ENCODE measurements around the gene POLR1A. TPM values are rescaled to one million over a fixed set of nuclear protein-coding genes. Genes with fewer than 3 reads are reported as not detected.

The POLR1A gene
- total RNA-seq, 2 experiments from 2014 or later, result 34.5 to 36.6 TPM

DNA sequence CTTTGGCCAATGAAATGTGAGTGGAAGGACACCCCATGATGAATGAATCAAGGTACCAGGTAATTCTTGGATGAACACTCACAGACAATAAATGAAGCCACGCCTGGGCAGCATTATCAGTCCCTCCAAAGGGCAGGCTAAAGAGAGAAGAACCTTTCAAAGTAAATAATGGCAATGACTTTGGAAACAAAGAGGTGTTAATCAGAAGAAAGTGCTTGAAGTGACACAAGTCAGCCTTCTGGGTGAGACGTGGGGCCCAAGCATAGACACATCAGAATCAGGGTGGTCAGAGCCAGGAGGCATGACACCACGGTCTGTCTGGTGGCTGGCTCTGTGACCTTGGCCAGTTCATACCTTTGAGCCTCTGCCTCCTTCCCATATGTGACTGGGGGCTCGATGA lies 103.3 kb downstream of the POLR1A start:
- ChIA-PET CTCF (no interaction called here), POLR2A (no interaction called here)
- peaks cover 34% of the 10 kb centered on the region for H3K9me3 Mint-ChIP-seq
- H3K4me1 Mint-ChIP-seq, result peaks cover 44% of the 10 kb centered on the region
- DNase-seq, result no peak
- no peak overlapping the region for H3K4me3 Mint-ChIP-seq
- no peak overlapping the region for H3K27ac Mint-ChIP-seq
- peaks cover 9% of the 10 kb centered on the region for H3K27me3 Mint-ChIP-seq
- H3K36me3 Mint-ChIP-seq (ENCODE audit: low read depth), result peaks cover 39% of the 10 kb centered on the region

- DNase-seq, result no peak
- peaks cover 54% of the 10 kb centered on the region for H3K4me1 Mint-ChIP-seq
- H3K27me3 Mint-ChIP-seq, result no peaks in the 10 kb centered on the region
- ChIA-PET POLR2A (no interaction called here), CTCF (interaction anchor here (0.5 to 0.7 kb wide), 2 partner anchors 8 to 45 kb away, joined by 4 to 5 read pairs; no protein-coding TSS in a partner anchor)
- H3K36me3 Mint-ChIP-seq (ENCODE audit: low read depth), result peaks cover 36% of the 10 kb centered on the region
- peak overlapping the region; percentile 91 for H3K27ac Mint-ChIP-seq
- H3K4me3 Mint-ChIP-seq, result no peak overlapping the region
- H3K9me3 Mint-ChIP-seq, result peaks cover 27% of the 10 kb centered on the region
Measured at GRCh38 chr2:86001326-86001725, 104.4 kb downstream of the POLR1A start.

GRCh38 chr2:86000938-86001312 lies 104.8 kb downstream of the POLR1A start:
- H3K4me3 Mint-ChIP-seq, result no peak overlapping the region
- peaks cover 32% of the 10 kb centered on the region for H3K36me3 Mint-ChIP-seq (ENCODE audit: low read depth)
- no peaks in the 10 kb centered on the region for H3K27me3 Mint-ChIP-seq
- POLR2A ChIA-PET, result no interaction called here
- H3K27ac Mint-ChIP-seq, result peak overlapping the region; percentile 91
- DNase-seq, result no peak
- CTCF ChIA-PET, result interaction anchor here (0.5 to 0.7 kb wide), 2 partner anchors 9 to 45 kb away, joined by 4 to 5 read pairs; no protein-coding TSS in a partner anchor
- peaks cover 23% of the 10 kb centered on the region for H3K9me3 Mint-ChIP-seq
- peaks cover 56% of the 10 kb centered on the region for H3K4me1 Mint-ChIP-seq

DNA sequence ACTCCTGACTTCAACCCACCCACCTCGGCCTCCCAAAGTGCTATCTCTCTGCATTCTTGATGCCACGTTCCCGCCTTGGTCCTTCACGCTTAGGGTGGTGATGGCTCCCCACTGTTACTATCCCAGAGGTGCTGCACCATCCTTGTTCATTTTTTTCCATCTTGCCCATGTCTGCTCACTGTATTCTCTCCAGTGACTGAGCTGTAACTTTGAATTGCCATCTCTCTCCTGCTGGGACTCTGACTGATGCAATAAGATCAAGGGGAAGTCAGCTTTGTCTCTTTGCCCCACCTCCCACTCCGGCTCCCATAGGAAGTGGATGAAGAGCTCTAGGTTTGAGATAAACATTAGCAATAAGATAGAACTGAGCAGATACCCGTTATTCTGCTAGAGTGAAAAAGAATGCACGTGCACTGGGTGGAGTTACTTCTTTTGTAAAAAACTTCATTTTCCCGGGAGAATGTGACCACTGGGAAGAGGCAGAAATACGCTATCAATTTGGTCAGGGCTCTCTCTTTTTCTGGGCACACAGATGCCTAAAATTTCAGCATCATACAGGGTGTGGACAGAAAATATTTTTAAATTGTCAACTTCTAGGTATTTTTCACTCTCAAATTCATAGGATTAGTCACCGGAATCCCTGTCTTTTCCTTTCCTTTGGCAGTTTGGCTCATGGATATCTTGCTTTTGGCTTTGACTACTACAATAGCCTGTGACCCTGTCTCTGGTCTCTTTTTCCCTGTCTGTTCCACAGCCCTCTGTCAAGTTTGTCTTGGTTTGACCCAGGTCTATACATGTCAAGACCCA lies 105.4 kb downstream of the POLR1A start:
- H3K4me1 Mint-ChIP-seq, result peaks cover 62% of the 10 kb centered on the region
- no peak for DNase-seq
- H3K27ac Mint-ChIP-seq, result peak overlapping the region; percentile 91
- H3K4me3 Mint-ChIP-seq, result peak overlapping the region; percentile 30
- ChIA-PET POLR2A (no interaction called here), CTCF (interaction anchor here (0.9 to 1.4 kb wide), 3 partner anchors 10 to 22 kb away, joined by 3 to 5 read pairs (median 4); no protein-coding TSS in a partner anchor)
- H3K36me3 Mint-ChIP-seq (ENCODE audit: low read depth), result peaks cover 28% of the 10 kb centered on the region
- H3K9me3 Mint-ChIP-seq, result peaks cover 20% of the 10 kb centered on the region
- H3K27me3 Mint-ChIP-seq, result no peaks in the 10 kb centered on the region

- Mint-ChIP-seq H3K27ac (peak overlapping the region; percentile 91), H3K9me3 (peaks cover 13% of the 10 kb centered on the region), H3K4me3 (peak overlapping the region; percentile 12), H3K4me1 (peaks cover 73% of the 10 kb centered on the region), H3K36me3 (ENCODE audit: low read depth) (peaks cover 22% of the 10 kb centered on the region), H3K27me3 (no peaks in the 10 kb centered on the region)
- peak; percentile 73 for DNase-seq
- ChIA-PET POLR2A (no interaction called here), CTCF (interaction anchor here (1.0 to 1.6 kb wide), 6 partner anchors 12 to 139 kb away, joined by 3 to 5 read pairs (median 4); no protein-coding TSS in a partner anchor)
Measured at GRCh38 chr2:85999061-85999831, 106.4 kb downstream of the POLR1A start.

GRCh38 chr2:85998071-85998991 lies 107.4 kb downstream of the POLR1A start:
- peaks cover 22% of the 10 kb centered on the region for H3K36me3 Mint-ChIP-seq (ENCODE audit: low read depth)
- peak overlapping the region; percentile 12 for H3K4me3 Mint-ChIP-seq
- H3K27me3 Mint-ChIP-seq, result no peaks in the 10 kb centered on the region
- H3K4me1 Mint-ChIP-seq, result peaks cover 80% of the 10 kb centered on the region
- ChIA-PET POLR2A (no interaction called here), CTCF (interaction anchor here (0.6 to 1.6 kb wide), 6 partner anchors 12 to 138 kb away, joined by 3 to 5 read pairs (median 3); no protein-coding TSS in a partner anchor)
- peaks cover 10% of the 10 kb centered on the region for H3K9me3 Mint-ChIP-seq
- peak overlapping the region; percentile 91 for H3K27ac Mint-ChIP-seq
- DNase-seq, result no peak

- peak overlapping the region; percentile 91 for H3K27ac Mint-ChIP-seq
- CTCF ChIA-PET, result interaction anchor here (1.3 to 1.6 kb wide), 2 partner anchors 17 to 108 kb away, joined by 3 to 5 read pairs; partner anchors contain the start of gene ST3GAL5
- H3K9me3 Mint-ChIP-seq, result peaks cover 10% of the 10 kb centered on the region
- H3K4me3 Mint-ChIP-seq, result no peak overlapping the region
- peaks cover 23% of the 10 kb centered on the region for H3K36me3 Mint-ChIP-seq (ENCODE audit: low read depth)
- peaks cover 87% of the 10 kb centered on the region for H3K4me1 Mint-ChIP-seq
- no peaks in the 10 kb centered on the region for H3K27me3 Mint-ChIP-seq
- no peak for DNase-seq
- POLR2A ChIA-PET, result no interaction called here
Measured at GRCh38 chr2:85997017-85997970, 108.4 kb downstream of the POLR1A start.

DNA sequence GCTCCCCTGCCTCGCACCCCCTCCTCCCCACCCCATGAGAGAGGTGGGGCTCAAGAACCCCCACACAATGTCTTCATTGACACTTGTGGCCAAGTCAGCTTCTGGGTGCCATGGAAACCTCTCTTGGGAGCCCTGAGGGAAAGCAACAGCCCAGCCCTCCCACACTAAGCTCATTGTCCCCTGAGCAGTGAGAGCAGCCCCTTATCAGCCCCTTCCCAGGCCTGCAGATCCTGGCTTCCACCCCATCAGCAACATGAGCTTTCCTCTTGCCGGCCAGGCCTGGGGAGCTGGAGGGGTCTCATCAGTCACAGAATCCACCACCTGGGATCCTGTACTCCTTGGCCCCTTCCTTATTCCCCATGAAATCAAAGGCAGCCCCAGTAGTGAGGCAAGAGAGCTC lies 109.1 kb downstream of the POLR1A start:
- CTCF ChIA-PET, result interaction anchor here (1.1 to 1.6 kb wide), 3 partner anchors 17 to 107 kb away, joined by 3 to 5 read pairs (median 3); partner anchors contain the start of gene ST3GAL5
- POLR2A ChIA-PET, result no interaction called here
- no peak for DNase-seq
- H3K4me3 Mint-ChIP-seq, result no peak overlapping the region
- H3K4me1 Mint-ChIP-seq, result peaks cover 85% of the 10 kb centered on the region
- peaks cover 8% of the 10 kb centered on the region for H3K9me3 Mint-ChIP-seq
- H3K27ac Mint-ChIP-seq, result peak overlapping the region; percentile 91
- no peaks in the 10 kb centered on the region for H3K27me3 Mint-ChIP-seq
- peaks cover 22% of the 10 kb centered on the region for H3K36me3 Mint-ChIP-seq (ENCODE audit: low read depth)

DNA sequence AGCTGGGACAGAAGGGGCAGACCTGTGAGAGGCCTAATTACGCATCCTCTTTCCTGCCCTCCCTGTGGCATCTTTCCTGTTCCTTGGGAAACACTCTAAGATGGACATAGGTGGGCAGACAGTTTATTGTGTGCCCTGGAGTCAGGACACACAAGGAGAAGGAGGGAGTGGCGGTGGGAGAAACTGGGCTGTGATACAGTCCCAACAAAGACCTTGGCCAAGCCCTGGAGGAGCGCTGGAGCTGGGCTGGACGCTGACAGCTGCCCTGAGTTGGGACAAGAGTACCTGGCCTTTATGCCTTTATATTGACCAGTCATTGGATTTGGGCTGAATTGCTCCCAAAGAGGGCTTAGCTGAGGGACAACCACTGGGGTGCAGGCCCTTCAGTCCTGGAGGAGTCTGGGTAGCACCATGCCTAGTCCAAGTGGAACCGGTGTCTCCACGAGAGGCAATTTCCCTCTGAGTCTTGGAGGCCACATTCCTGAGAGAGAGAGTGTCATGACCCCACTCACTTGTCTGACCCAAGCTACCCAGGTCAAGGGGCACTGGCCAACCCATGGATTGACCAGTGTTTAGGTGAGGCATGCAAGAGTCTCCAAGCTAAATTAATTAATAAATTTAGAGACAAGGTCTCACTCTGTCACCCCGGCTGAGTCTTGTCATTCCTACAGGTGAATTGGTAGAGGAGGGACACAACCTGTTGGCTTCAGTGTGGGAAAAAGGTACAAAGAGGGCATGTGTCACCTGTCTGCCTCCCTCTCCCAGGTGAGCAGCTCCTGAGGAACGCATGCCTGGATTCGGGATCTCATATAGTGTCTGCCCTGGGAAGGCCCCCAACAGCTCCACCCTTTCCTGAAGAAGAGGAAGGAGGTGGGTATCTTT lies 109.8 kb downstream of the POLR1A start:
- Mint-ChIP-seq H3K9me3 (peaks cover 8% of the 10 kb centered on the region), H3K27ac (peak overlapping the region; percentile 92), H3K4me3 (no peak overlapping the region), H3K36me3 (ENCODE audit: low read depth) (peaks cover 19% of the 10 kb centered on the region), H3K27me3 (no peaks in the 10 kb centered on the region), H3K4me1 (peaks cover 78% of the 10 kb centered on the region)
- ChIA-PET CTCF (interaction anchor here (0.7 to 1.6 kb wide), 4 partner anchors 12 to 118 kb away, joined by 3 to 5 read pairs (median 3); partner anchors contain the start of gene ST3GAL5), POLR2A (no interaction called here)
- no peak for DNase-seq

GRCh38 chr2:85994897-85995647 lies 110.6 kb downstream of the POLR1A start:
- H3K27ac Mint-ChIP-seq, result peak overlapping the region; percentile 92
- peaks cover 72% of the 10 kb centered on the region for H3K4me1 Mint-ChIP-seq
- H3K27me3 Mint-ChIP-seq, result no peaks in the 10 kb centered on the region

More at GRCh38 chr2:85994897-85995647, 110.6 kb downstream of the POLR1A start:
- H3K9me3 Mint-ChIP-seq, result peaks cover 2% of the 10 kb centered on the region
- POLR2A ChIA-PET, result no interaction called here
- DNase-seq, result no peak
- CTCF ChIA-PET, result interaction anchor here (0.7 to 2.2 kb wide), 8 partner anchors 10 to 117 kb away, joined by 3 to 11 read pairs (median 4); partner anchors contain the start of gene ST3GAL5
- peak overlapping the region; percentile 25 for H3K4me3 Mint-ChIP-seq
- peaks cover 10% of the 10 kb centered on the region for H3K36me3 Mint-ChIP-seq (ENCODE audit: low read depth)
